Psoas muscle (tissue), 8 donors: ENCODE results near the gene TNIP1. TPM values are rescaled to one million over a fixed set of nuclear protein-coding genes. Genes with fewer than 3 reads are reported as not detected.

Experiments used
- ATAC-seq, 4 donors: fragments of 200-7000 bp; cut with Tn5 transposase; one replicate each; pipeline ENCODE4 v1.9.1; 2020; ENCODE audit warnings: moderate library complexity in 3 of 4, mild to moderate bottlenecking in 2 of 4
- DNase-seq, 2 donors: peaks; one replicate each; pipeline ENCODE4 v3.0.0-alpha.2; 2020
- H3K27ac ChIP-seq: fragments of 200-600 bp; one replicate; pipeline ENCODE4 v1.8.0; 2022
- H3K27me3 ChIP-seq, 3 donors: fragments of 200-600 bp in 1 of 3; one replicate each; pipeline versions ENCODE4 v1.6.1 to v1.8.0; 2013 to 2022; ENCODE audit warnings: low read length in 2 of 3, mild to moderate bottlenecking in 2 of 3, moderate library complexity in 1 of 3; ENCODE audit not compliant: insufficient read depth in 3 of 3
- H3K36me3 ChIP-seq, 2 donors: fragments of 200-600 bp in 1 of 2; one replicate each; pipeline versions ENCODE4 v1.6.1 to v1.8.0; 2013 to 2022; ENCODE audit warnings: low read depth in 1 of 2, mild to moderate bottlenecking in 1 of 2, moderate library complexity in 1 of 2; ENCODE audit not compliant: insufficient read depth in 1 of 2
- H3K4me1 ChIP-seq: fragments of 200-600 bp; one replicate; pipeline ENCODE4 v1.8.0; 2022
- H3K4me3 ChIP-seq: fragments of 200-600 bp; one replicate; pipeline ENCODE4 v1.8.0; 2022; ENCODE audit warnings: mild to moderate bottlenecking
- H3K9me3 ChIP-seq: fragments of 200-600 bp; one replicate; pipeline ENCODE4 v1.8.0; 2022
- CTCF ChIP-seq: fragments of 200-600 bp; IDR thresholded peaks from one replicate; pipeline ENCODE4 v1.8.0; 2022; ENCODE audit warnings: antibody characterized with exemption
- WGBS, 3 donors: extraction: QIAGEN DNeasy Blood & Tissue Kit; methylation state at CpG; one replicate each; pipeline versions ENCODE4 v1.1.6 to v1.1.7; 2013; 5-methylcytosine and 5-hydroxymethylcytosine counted together
- intact Hi-C, 2 donors: fragments of 100-400 bp; cut with DNase I; formaldehyde crosslinking; loops; one replicate each; pipeline versions ENCODE4 v1.11.0 to v1.14.2; 2022
- polyA plus RNA-seq, 3 donors: library from polyadenylated mRNA; stranded (reverse); fragments of 200-250 nt; gene quantifications; one replicate each; pipeline ENCODE4 v1.2.3, GENCODE V29; 2013
- total RNA-seq, 4 donors: library from RNA; stranded (reverse); fragmentation: NEBNext Ultra II Directional in 2 of 4; extraction: Animal tissue kit (Norgen Biotek cat#: 25700) in 2 of 4; gene quantifications; one replicate each; pipeline versions ENCODE4 v1.2.1 to v1.2.4, GENCODE V29; 2021 to 2023
- donor health status: healthy with polysubstance abuse.
- donor health status: DM: no; HTN: no; CAD: no; lungs with moderate emphysema.
- donor health status: Bipolar disorder and iron deficiency.
- donor health status: healthy.
- donor health status: DM: yes; HTN: yes; CAD: no.
- donor health status: DM: no; HTN: no; CAD: no.
- donor health status: DM: no; HTN: no; CAD: no.
- donor health status: DM: yes; HTN: yes; CAD: no.

Gene TNIP1
- total and polyA plus RNA-seq, 7 donors: 55.5 to 218 (median 141) TPM

- DNase-seq: no peak
- Histone ChIP-seq H3K27ac (no peak overlapping the region), H3K4me1 (peaks cover 49% of the 10 kb centered on the region), H3K36me3 (peaks cover 3 to 82% of the 10 kb centered on the region in 2 donors), H3K4me3 (no peak overlapping the region), H3K27me3 (no peaks in the 10 kb centered on the region), H3K9me3 (no peaks in the 10 kb centered on the region)
- intact Hi-C loops: no loop called here
- WGBS, 3 donors: 54 to 75% (median 59%) methylated on average over 5 of the region's 5 CpGs
- no peak for ATAC-seq
- TF ChIP-seq CTCF: no peak
These were observed 25.2 kb upstream of the TNIP1 start for GRCh38 chr5:151106043-151106442.

GRCh38 chr5:151105561-151105960 is 24.7 kb upstream of the TNIP1 start:
- ATAC-seq (no peak), DNase-seq (no peak)
- Histone ChIP-seq H3K4me1 (peaks cover 49% of the 10 kb centered on the region), H3K36me3 (peaks cover 3 to 85% of the 10 kb centered on the region in 2 donors), H3K9me3 (no peaks in the 10 kb centered on the region), H3K27ac (peak overlapping the region; percentile 63), H3K27me3 (no peaks in the 10 kb centered on the region), H3K4me3 (no peak overlapping the region)
- WGBS, 3 donors: 40 to 73% (median 54%) methylated on average over 2 of the region's 2 CpGs
- intact Hi-C loops: no loop called here
- no peak for TF ChIP-seq CTCF

GRCh38 chr5:151104795-151105194 is 24.0 kb upstream of the TNIP1 start:
- H3K9me3 ChIP-seq: no peaks in the 10 kb centered on the region
- no peaks in the 10 kb centered on the region for H3K27me3 ChIP-seq
- H3K27ac ChIP-seq: peak overlapping the region; percentile 63
- 43 to 49% (median 46%) methylated on average over 5 of the region's 5 CpGs for WGBS, 3 donors
- peaks cover 48% of the 10 kb centered on the region for H3K4me1 ChIP-seq
- DNase-seq (peak; percentile 71 to 79), ATAC-seq (peak; percentile 17 to 79 (median 74))
- intact Hi-C loops: no loop called here
- TF ChIP-seq CTCF: no peak
- H3K4me3 ChIP-seq: no peak overlapping the region
- H3K36me3 ChIP-seq: peaks cover 3 to 77% of the 10 kb centered on the region in 2 donors

GRCh38 chr5:151101746-151102145 is 20.9 kb upstream of the TNIP1 start:
- intact Hi-C loops: no loop called here
- Histone ChIP-seq H3K27me3 (no peaks in the 10 kb centered on the region), H3K4me3 (no peak overlapping the region), H3K27ac (peak overlapping the region; percentile 59), H3K4me1 (peaks cover 44% of the 10 kb centered on the region), H3K36me3 (peaks cover 0 to 53% of the 10 kb centered on the region in 2 donors), H3K9me3 (no peaks in the 10 kb centered on the region)
- ATAC-seq (no peak), DNase-seq (no peak)
- no peak for TF ChIP-seq CTCF
- 69 to 94% (median 79%) methylated on average over 4 of the region's 4 CpGs for WGBS, 3 donors

- TF ChIP-seq CTCF: no peak
- intact Hi-C loops: no loop called here
- Histone ChIP-seq H3K27ac (peak overlapping the region; percentile 59), H3K4me1 (peaks cover 40% of the 10 kb centered on the region), H3K36me3 (peaks cover 0 to 47% of the 10 kb centered on the region in 2 donors), H3K9me3 (no peaks in the 10 kb centered on the region), H3K27me3 (no peaks in the 10 kb centered on the region), H3K4me3 (no peak overlapping the region)
- DNase-seq (no peak), ATAC-seq (no peak)
- 62 to 73% (median 70%) methylated on average over 9 of the region's 9 CpGs for WGBS, 3 donors
These were observed 20.3 kb upstream of the TNIP1 start for GRCh38 chr5:151101151-151101550.
